Activated CD4-positive, alpha-beta T cell treated with anti-CD3 and anti-CD28 coated beads for 36 hours (primary cell): ENCODE data around the gene PPP2R3B. TPM values are rescaled to one million over a fixed set of nuclear protein-coding genes. Genes with fewer than 3 reads are reported as not detected.

ENCODE experiments used
- ATAC-seq: fragments of 200-7000 bp; cut with Tn5 transposase; one replicate; pipeline ENCODE4 v1.10.0; 2021; ENCODE audit warnings: mild to moderate bottlenecking, moderate library complexity
- CTCF ChIA-PET: fragments of 350-600 bp; sonication (Branson Sonifier 250); formaldehyde crosslinking; loops from one replicate; lab custom pipeline; 2021; ENCODE audit warnings: antibody characterized with exemption; lab: Charles Lee
- POLR2A ChIA-PET: fragments of 350-600 bp; sonication (Branson Sonifier 250); formaldehyde crosslinking; loops from one replicate; lab custom pipeline; 2021; ENCODE audit warnings: antibody characterized with exemption, inconsistent platforms; lab: Charles Lee
- DNase-seq: peaks from one replicate; pipeline ENCODE4 v3.0.0-alpha.2; 2020
- H3K27ac Mint-ChIP-seq: one replicate; pipeline ENCODE4 v1.8.0; 2021; ENCODE audit warnings: mixed read lengths
- H3K27me3 Mint-ChIP-seq: one replicate; pipeline ENCODE4 v1.8.0; 2021; ENCODE audit warnings: mixed read lengths
- H3K36me3 Mint-ChIP-seq: one replicate; pipeline ENCODE4 v1.8.0; 2021; ENCODE audit warnings: low read depth, mixed read lengths
- H3K4me1 Mint-ChIP-seq: one replicate; pipeline ENCODE4 v1.8.0; 2021; ENCODE audit warnings: mixed read lengths
- H3K4me3 Mint-ChIP-seq: one replicate; pipeline ENCODE4 v1.8.0; 2021; ENCODE audit warnings: mild to moderate bottlenecking, moderate library complexity, mixed read lengths
- H3K9me3 Mint-ChIP-seq: one replicate; pipeline ENCODE4 v1.8.0; 2021; ENCODE audit warnings: low read depth, mixed read lengths
- intact Hi-C, 2 experiments: fragments of 100-400 bp; cut with DNase I in 1 of 2; cut with micrococcal nuclease in 1 of 2; formaldehyde crosslinking; loops; one replicate each; pipeline versions ENCODE4 v1.14.2 to v1.15.1; 2022 to 2024; cut with DNase I, micrococcal nuclease
- total RNA-seq, 2 experiments: library from RNA; stranded (reverse); gene quantifications; one replicate each; pipeline ENCODE4 v1.2.3, GENCODE V29; 2021

The PPP2R3B gene
- total RNA-seq, 2 experiments from 2014 or later, result 23.3 to 26.8 TPM

- H3K4me3 Mint-ChIP-seq, result peak overlapping the region; percentile 88
- ChIA-PET POLR2A (no interaction called here), CTCF (no interaction called here)
- peaks cover 13% of the 10 kb centered on the region for H3K4me1 Mint-ChIP-seq
- peak; percentile 99 for DNase-seq
- peak overlapping the region; percentile 99 for H3K27ac Mint-ChIP-seq
- no peaks in the 10 kb centered on the region for H3K9me3 Mint-ChIP-seq
- peaks cover 13% of the 10 kb centered on the region for H3K36me3 Mint-ChIP-seq
- no peak for ATAC-seq
- H3K27me3 Mint-ChIP-seq, result no peaks in the 10 kb centered on the region
- intact Hi-C loops, result loop anchor here (1.0 to 2.0 kb wide), 4 partner anchors 21 to 1075 kb away; partner anchors contain the start of gene SLC25A6 (in 1 of the 2)
Observed at GRCh38 chrX:317424-318067, 69.2 kb downstream of the PPP2R3B start.

- no peak for DNase-seq
- no peaks in the 10 kb centered on the region for H3K9me3 Mint-ChIP-seq
- peaks cover 20% of the 10 kb centered on the region for H3K36me3 Mint-ChIP-seq
- H3K27me3 Mint-ChIP-seq, result no peaks in the 10 kb centered on the region
- no peak for ATAC-seq
- peaks cover 13% of the 10 kb centered on the region for H3K4me1 Mint-ChIP-seq
- CTCF ChIA-PET, result no interaction called here
- POLR2A ChIA-PET, result no interaction called here
- intact Hi-C loops, result loop anchor here in 1 of 2 experiments (2.0 kb wide), 1 partner anchor 22 kb away; no protein-coding TSS in a partner anchor
- H3K4me3 Mint-ChIP-seq, result peak overlapping the region; percentile 45
- H3K27ac Mint-ChIP-seq, result no peak overlapping the region
Observed at GRCh38 chrX:316351-317325, 70.1 kb downstream of the PPP2R3B start.

GRCh38 chrX:314781-315595 is 71.7 kb downstream of the PPP2R3B start:
- H3K27ac Mint-ChIP-seq, result no peak overlapping the region

GRCh38 chrX:314049-314448 is 72.7 kb downstream of the PPP2R3B start:
- ATAC-seq (no peak), DNase-seq (no peak)
- Mint-ChIP-seq H3K27me3 (no peaks in the 10 kb centered on the region), H3K4me3 (no peak overlapping the region), H3K4me1 (peaks cover 8% of the 10 kb centered on the region), H3K27ac (no peak overlapping the region), H3K9me3 (no peaks in the 10 kb centered on the region), H3K36me3 (peaks cover 18% of the 10 kb centered on the region)
- intact Hi-C loops, result no loop called here
- ChIA-PET POLR2A (no interaction called here), CTCF (no interaction called here)

More at GRCh38 chrX:314781-315595, 71.7 kb downstream of the PPP2R3B start:
- Mint-ChIP-seq H3K27me3 (no peaks in the 10 kb centered on the region), H3K4me3 (no peak overlapping the region), H3K9me3 (no peaks in the 10 kb centered on the region), H3K4me1 (peaks cover 8% of the 10 kb centered on the region), H3K36me3 (peaks cover 18% of the 10 kb centered on the region)
- intact Hi-C loops, result no loop called here
- ATAC-seq (no peak), DNase-seq (peak; percentile 4)
- ChIA-PET CTCF (no interaction called here), POLR2A (no interaction called here)

- DNase-seq (no peak), ATAC-seq (no peak)
- H3K27ac Mint-ChIP-seq, result no peak overlapping the region
- intact Hi-C loops, result no loop called here
- ChIA-PET CTCF (no interaction called here), POLR2A (no interaction called here)
- no peak overlapping the region for H3K4me3 Mint-ChIP-seq
- peaks cover 8% of the 10 kb centered on the region for H3K4me1 Mint-ChIP-seq
- H3K9me3 Mint-ChIP-seq, result no peaks in the 10 kb centered on the region
- no peaks in the 10 kb centered on the region for H3K27me3 Mint-ChIP-seq
- H3K36me3 Mint-ChIP-seq, result peaks cover 18% of the 10 kb centered on the region
Observed at GRCh38 chrX:313546-313945, 73.2 kb downstream of the PPP2R3B start.

GRCh38 chrX:312621-313331 is 73.9 kb downstream of the PPP2R3B start:
- Mint-ChIP-seq H3K4me1 (peaks cover 4% of the 10 kb centered on the region), H3K36me3 (peaks cover 23% of the 10 kb centered on the region), H3K4me3 (no peak overlapping the region), H3K27ac (no peak overlapping the region), H3K9me3 (no peaks in the 10 kb centered on the region), H3K27me3 (no peaks in the 10 kb centered on the region)
- DNase-seq, result no peak
- ChIA-PET CTCF (no interaction called here), POLR2A (no interaction called here)
- ATAC-seq, result no peak
- intact Hi-C loops, result no loop called here

- ATAC-seq (no peak), DNase-seq (peak; percentile 3)
- Mint-ChIP-seq H3K27me3 (no peaks in the 10 kb centered on the region), H3K4me3 (no peak overlapping the region), H3K4me1 (no peaks in the 10 kb centered on the region), H3K36me3 (peaks cover 26% of the 10 kb centered on the region), H3K27ac (no peak overlapping the region), H3K9me3 (no peaks in the 10 kb centered on the region)
- intact Hi-C loops, result no loop called here
- POLR2A ChIA-PET, result no interaction called here
- CTCF ChIA-PET, result no interaction called here
Observed at GRCh38 chrX:311156-312129, 75.3 kb downstream of the PPP2R3B start.

GRCh38 chrX:310621-311155 is 76.0 kb downstream of the PPP2R3B start:
- Mint-ChIP-seq H3K36me3 (peaks cover 32% of the 10 kb centered on the region), H3K27ac (no peak overlapping the region), H3K4me3 (no peak overlapping the region), H3K4me1 (no peaks in the 10 kb centered on the region), H3K9me3 (no peaks in the 10 kb centered on the region), H3K27me3 (no peaks in the 10 kb centered on the region)
- ATAC-seq (no peak), DNase-seq (peak; percentile 3)
- ChIA-PET POLR2A (no interaction called here), CTCF (no interaction called here)
- intact Hi-C loops, result no loop called here

GRCh38 chrX:308821-309520 is 77.7 kb downstream of the PPP2R3B start:
- H3K27ac Mint-ChIP-seq, result no peak overlapping the region
- no peak overlapping the region for H3K4me3 Mint-ChIP-seq
- H3K4me1 Mint-ChIP-seq, result no peaks in the 10 kb centered on the region
- ATAC-seq, result no peak
- ChIA-PET CTCF (no interaction called here), POLR2A (no interaction called here)
- DNase-seq, result peak; percentile 3
- intact Hi-C loops, result no loop called here
- H3K27me3 Mint-ChIP-seq, result no peaks in the 10 kb centered on the region
- H3K9me3 Mint-ChIP-seq, result no peaks in the 10 kb centered on the region
- H3K36me3 Mint-ChIP-seq, result peaks cover 42% of the 10 kb centered on the region
